Left kidney (tissue), 8 donors: ENCODE measurements around the gene CALU. TPM values are rescaled to one million over a fixed set of nuclear protein-coding genes. Genes with fewer than 3 reads are reported as not detected.

Experiments
- DNase-seq: peaks from one replicate; pipeline ENCODE4 v3.0.0-alpha.2; 2013
- long read RNA-seq, 8 donors: transcript quantifications; one replicate each; lab custom pipeline, GENCODE V29; 2026
- polyA plus RNA-seq: library from polyadenylated mRNA; unstranded; fragments of 120-200 nt; gene quantifications from one replicate; pipeline ENCODE4 v1.2.1, GENCODE V29; 2013; ENCODE audit not compliant: insufficient read length

CALU gene
- polyA plus RNA-seq = 206 TPM
- long read RNA-seq, donor 1, transcript CALU-201 (7 exons, 3,357 nt) = major isoform, 52 of 69 reads
- long read RNA-seq, donor 1, partial matches to known transcripts = 13 of 69 reads
- long read RNA-seq, donor 1, other reads (novel, unspliced or antisense) = 0 of 69 reads
- long read RNA-seq, donor 2, transcript CALU-201 (7 exons, 3,357 nt) = major isoform, 55 of 89 reads
- long read RNA-seq, donor 2, transcript CALU-202 (7 exons, 2,438 nt) = minor isoform, 13 of 89 reads
- long read RNA-seq, donor 2, partial matches to known transcripts = 21 of 89 reads
- long read RNA-seq, donor 2, other reads (novel, unspliced or antisense) = 0 of 89 reads
- long read RNA-seq, donor 3, transcript CALU-202 (7 exons, 2,438 nt) = minor isoform, 6 of 72 reads
- long read RNA-seq, donor 3, transcript CALU-201 (7 exons, 3,357 nt) = major isoform, 48 of 72 reads
- long read RNA-seq, donor 3, partial matches to known transcripts = 18 of 72 reads
- long read RNA-seq, donor 3, other reads (novel, unspliced or antisense) = 0 of 72 reads
- long read RNA-seq, donor 4 = 0 reads
- long read RNA-seq, donor 5, transcript CALU-201 (7 exons, 3,357 nt) = major isoform, 54 of 78 reads
- long read RNA-seq, donor 5, transcript CALU-202 (7 exons, 2,438 nt) = minor isoform, 13 of 78 reads
- long read RNA-seq, donor 5, partial matches to known transcripts = 10 of 78 reads
- long read RNA-seq, donor 5, other reads (novel, unspliced or antisense) = 0 of 78 reads
- long read RNA-seq, donor 6, full-length matches to known transcripts = 62 of 87 reads
- long read RNA-seq, donor 6, partial matches to known transcripts = 25 of 87 reads
- long read RNA-seq, donor 6, other reads (novel, unspliced or antisense) = 0 of 87 reads
- long read RNA-seq, donor 7, full-length matches to known transcripts = 81 of 121 reads
- long read RNA-seq, donor 7, partial matches to known transcripts = 40 of 121 reads
- long read RNA-seq, donor 7, other reads (novel, unspliced or antisense) = 0 of 121 reads
- long read RNA-seq, donor 8, transcript CALU-202 (7 exons, 2,438 nt) = minor isoform, 6 of 25 reads
- long read RNA-seq, donor 8, transcript CALU-201 (7 exons, 3,357 nt) = major isoform, 19 of 25 reads
- long read RNA-seq, donor 8, partial matches to known transcripts = 0 of 25 reads
- long read RNA-seq, donor 8, other reads (novel, unspliced or antisense) = 0 of 25 reads

- peak; percentile 95 for DNase-seq
Observed at GRCh38 chr7:128739048-128739962, at the start of gene CALU. Gene CALU, plus strand, starts transcription at chr7:128739359. Its CDS starts 9,225 bp downstream, at chr7:128748584.

- DNase-seq = no peak
Observed at GRCh38 chr7:128691227-128691626, 47.9 kb upstream of the CALU start.

GRCh38 chr7:128692623-128693270 lies 46.4 kb upstream of the CALU start:
- DNase-seq = no peak

GRCh38 chr7:128693373-128694015 lies 45.7 kb upstream of the CALU start:
- DNase-seq = no peak

- DNase-seq = no peak
Observed at GRCh38 chr7:128694738-128695137, 44.4 kb upstream of the CALU start.

GRCh38 chr7:128697302-128697905 lies 41.8 kb upstream of the CALU start:
- no peak for DNase-seq

GRCh38 chr7:128699196-128699712 lies 39.9 kb upstream of the CALU start:
- no peak for DNase-seq

GRCh38 chr7:128699895-128700294 lies 39.3 kb upstream of the CALU start:
- no peak for DNase-seq

GRCh38 chr7:128701062-128701785 lies 37.9 kb upstream of the CALU start:
- no peak for DNase-seq

- no peak for DNase-seq
Observed at GRCh38 chr7:128703609-128704241, 35.4 kb upstream of the CALU start.

- DNase-seq = no peak
Observed at GRCh38 chr7:128705891-128706333, 33.2 kb upstream of the CALU start.

- no peak for DNase-seq
Observed at GRCh38 chr7:128707752-128708151, 31.4 kb upstream of the CALU start.

- no peak for DNase-seq
Observed at GRCh38 chr7:128708235-128708634, 30.9 kb upstream of the CALU start.

GRCh38 chr7:128708824-128709223 lies 30.3 kb upstream of the CALU start:
- DNase-seq = no peak

- DNase-seq = no peak
Observed at GRCh38 chr7:128710481-128710880, 28.7 kb upstream of the CALU start.

- no peak for DNase-seq
Observed at GRCh38 chr7:128713794-128714193, 25.4 kb upstream of the CALU start.

GRCh38 chr7:128714701-128715495 lies 24.3 kb upstream of the CALU start:
- no peak for DNase-seq
